HG03066 (cell line): Measurements from ENCODE around the gene LAMA2.
A peak's percentile ranks its signal among the peaks of the same experiment; 100 is the strongest.

ENCODE experiments used
- ATAC-seq: cut with Tn5 transposase; IDR thresholded peaks from one replicate; pipeline ENCODE4 v1.9.1; 2021; ENCODE audit warnings: low read depth; ENCODE audit not compliant: unreplicated experiment

Gene LAMA2

DNA sequence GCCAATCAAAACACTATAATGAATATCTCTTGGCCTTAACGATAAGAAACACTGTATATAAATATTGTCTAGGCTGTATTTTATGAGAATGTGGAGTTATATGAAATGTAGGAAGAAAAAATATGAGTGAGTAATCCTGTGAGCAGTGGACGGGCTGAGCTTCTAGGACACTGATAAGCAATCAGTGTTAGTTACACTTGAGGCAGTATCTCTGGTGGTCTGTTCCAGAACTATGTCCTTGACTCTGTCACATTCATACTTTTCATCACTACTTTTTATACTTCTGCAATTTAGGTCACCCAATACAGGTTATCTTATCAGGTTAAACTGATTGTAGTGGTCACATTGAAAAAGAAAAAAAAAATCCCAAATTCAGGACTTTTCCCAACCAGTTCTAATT is 360.4 kb downstream of the LAMA2 start:
- ATAC-seq: no peak

GRCh38 chr6:129248946-129249345 is 366.0 kb downstream of the LAMA2 start:
- ATAC-seq: no peak

DNA sequence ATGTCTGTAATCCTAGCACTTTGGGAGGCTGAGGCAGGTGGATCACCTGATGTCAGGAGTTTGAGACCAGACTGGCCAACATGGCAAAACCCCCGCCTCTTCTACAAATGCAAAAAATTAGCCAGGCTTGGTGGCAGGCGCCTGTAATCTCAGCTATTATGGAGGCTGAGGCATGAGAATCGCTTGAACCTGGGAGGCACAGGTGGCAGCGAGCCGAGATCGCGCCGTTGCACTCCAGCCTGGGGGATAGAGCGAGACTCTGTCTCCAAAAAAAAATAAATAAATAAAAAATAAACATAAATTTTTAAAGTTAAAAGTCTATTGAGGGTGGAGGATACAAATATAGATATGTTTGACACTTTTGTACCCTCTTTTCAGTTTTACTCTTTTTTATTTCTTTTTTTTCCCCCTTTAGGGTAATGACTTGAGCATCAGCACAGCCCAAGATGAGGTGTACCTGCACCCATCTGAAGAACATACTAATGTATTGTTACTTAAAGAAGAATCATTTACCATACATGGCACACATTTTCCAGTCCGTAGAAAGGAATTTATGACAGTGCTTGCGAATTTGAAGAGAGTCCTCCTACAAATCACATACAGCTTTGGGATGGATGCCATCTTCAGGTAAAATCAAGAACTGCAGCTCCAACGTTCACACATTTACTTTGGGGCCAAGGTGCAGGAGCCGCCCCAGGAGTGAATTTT is 368.9 kb downstream of the LAMA2 start:
- peak; percentile 87 for ATAC-seq

GRCh38 chr6:129252377-129253071 is 369.6 kb downstream of the LAMA2 start:
- no peak for ATAC-seq

- ATAC-seq: no peak
Observed at GRCh38 chr6:129253242-129253641, 370.3 kb downstream of the LAMA2 start.

DNA sequence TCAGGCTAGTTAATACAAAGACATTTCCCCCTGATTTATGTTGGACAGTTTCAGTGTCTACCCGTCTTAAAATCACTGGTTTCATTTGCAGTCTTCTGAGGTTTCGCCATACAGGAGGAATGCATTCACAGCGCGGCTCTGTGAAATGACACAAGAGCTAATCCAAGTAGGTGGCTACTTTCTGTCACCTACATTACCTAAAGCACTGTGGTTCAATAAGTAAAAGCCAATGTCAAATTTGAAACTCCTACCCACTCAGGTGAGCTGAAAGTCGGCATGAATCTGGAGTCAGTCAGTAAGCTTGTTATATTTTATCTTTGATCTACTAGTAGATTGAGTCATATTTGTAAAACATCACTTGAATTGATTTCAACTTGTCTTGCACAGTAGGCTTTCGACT is 370.8 kb downstream of the LAMA2 start:
- no peak for ATAC-seq

DNA sequence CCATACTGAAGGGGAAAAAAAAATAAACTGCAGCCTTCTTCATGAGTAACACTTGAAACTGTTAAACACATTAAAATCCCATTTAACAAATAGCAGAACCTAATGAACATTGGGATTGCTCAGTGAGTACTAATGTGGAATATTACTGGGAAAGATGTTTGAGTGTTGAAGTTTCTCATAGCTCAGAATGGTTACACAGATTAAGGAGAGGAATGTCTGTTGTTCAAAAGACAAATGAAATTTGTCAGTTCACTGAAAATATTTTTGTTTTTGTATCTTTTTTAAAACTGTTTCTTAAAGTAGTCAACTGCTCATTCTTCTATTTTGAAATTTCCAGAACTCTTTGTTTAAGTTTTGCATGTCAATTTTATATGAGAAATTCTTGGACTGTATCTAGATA is 374.3 kb downstream of the LAMA2 start:
- no peak for ATAC-seq

DNA sequence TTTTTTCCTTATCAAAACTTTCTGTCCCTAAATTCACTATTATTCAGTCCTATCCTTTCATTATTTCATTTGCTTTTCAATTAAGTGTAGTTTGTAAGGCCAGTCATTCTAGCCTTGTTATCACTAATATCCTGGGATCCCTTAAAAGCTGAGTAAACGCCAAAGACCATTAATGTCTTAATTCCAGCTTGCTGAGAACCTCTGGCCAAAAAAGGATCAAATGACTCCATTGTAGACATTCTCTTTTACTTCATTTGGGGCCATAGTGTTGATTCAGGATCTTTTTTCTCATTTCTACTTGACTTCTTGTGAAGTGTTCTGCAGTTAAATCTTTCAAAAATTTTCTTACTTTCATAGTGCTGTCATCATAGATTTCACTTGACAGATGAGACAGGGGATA is 379.7 kb downstream of the LAMA2 start:
- no peak for ATAC-seq

GRCh38 chr6:129263176-129263575 is 380.2 kb downstream of the LAMA2 start:
- no peak for ATAC-seq

- no peak for ATAC-seq
Observed at GRCh38 chr6:129264480-129265045, 381.6 kb downstream of the LAMA2 start.

- ATAC-seq: no peak
Observed at GRCh38 chr6:129267028-129267427, 384.1 kb downstream of the LAMA2 start.

- ATAC-seq: no peak
Observed at GRCh38 chr6:129269076-129269475, 386.1 kb downstream of the LAMA2 start.

- ATAC-seq: no peak
Observed at GRCh38 chr6:129269891-129270290, 387.0 kb downstream of the LAMA2 start.

DNA sequence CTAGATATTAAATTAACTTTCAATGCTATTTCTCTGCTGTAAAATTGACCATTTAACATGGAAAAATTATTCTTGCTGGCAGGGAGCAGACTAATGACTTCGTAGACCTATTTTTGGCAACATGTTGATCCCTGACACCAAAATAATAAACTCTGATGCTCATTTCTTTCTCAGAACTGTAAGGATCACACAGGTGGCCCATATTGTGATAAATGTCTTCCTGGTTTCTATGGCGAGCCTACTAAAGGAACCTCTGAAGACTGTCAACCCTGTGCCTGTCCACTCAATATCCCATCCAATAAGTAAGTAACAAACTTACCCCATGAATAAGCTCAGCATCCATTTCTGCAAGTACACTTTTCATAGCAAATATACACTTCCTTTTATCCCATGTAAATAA is 387.5 kb downstream of the LAMA2 start:
- ATAC-seq: no peak

DNA sequence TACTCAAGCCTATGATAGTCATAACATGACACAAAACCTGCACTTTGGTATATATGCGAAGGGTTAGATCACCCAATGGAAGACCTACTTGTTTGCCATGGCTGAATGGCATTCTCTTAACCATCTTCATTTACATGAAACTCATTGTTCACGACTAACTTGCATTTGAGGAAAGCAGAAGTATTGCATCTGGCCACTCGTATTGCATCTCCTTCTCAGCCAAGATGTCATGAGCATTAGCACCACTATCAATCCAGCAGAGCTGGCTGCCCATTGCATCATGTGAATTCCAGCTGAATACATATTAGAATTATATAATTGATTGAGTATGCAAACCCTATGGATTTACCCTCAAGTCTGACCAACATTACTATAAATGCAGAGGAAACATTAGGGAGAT is 390.2 kb downstream of the LAMA2 start:
- ATAC-seq: no peak

- ATAC-seq: no peak
Observed at GRCh38 chr6:129276461-129276860, 393.5 kb downstream of the LAMA2 start.

- ATAC-seq: no peak
Observed at GRCh38 chr6:129276986-129277385, 394.0 kb downstream of the LAMA2 start.

DNA sequence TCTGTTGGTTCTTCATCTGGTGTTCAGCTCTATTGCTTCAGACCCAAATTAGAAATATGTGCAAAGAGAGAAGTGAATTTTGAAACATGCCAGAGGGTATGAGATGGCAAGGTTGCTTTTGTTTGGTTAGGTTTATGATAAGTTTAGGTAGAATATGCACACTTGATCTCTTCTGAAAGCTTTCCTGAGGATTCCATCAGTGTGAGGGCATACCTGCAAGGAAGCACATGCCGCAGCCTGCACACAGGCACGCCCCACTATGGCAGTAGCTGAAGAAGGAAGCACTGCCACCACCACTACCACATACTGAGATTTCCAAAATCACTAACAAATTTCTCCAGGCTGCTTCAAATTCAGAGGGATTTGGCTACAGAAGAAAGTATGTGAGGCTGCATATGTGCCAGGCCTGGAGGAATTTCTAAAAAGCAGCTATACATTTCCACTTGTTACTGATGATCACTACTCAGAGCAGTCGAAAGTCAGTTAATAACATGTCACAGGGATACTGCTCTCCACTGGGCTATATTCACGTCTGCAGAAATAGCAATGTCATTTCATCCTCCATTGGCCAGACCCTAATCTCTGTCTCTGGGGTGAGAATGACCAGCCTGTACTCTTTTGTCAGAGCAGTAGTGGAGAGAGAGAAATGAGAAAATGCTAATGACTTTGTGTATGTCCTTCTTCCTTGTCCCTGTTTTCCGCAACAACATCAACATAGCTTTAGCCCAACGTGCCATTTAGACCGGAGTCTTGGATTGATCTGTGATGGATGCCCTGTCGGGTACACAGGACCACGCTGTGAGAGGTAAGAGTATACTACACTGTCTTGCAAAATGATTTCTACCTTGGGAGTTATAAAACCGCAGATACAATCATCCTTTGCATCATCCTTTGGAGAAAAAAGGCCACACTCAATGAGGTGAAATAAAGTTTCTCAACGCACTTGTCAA is 396.7 kb downstream of the LAMA2 start:
- ATAC-seq: no peak

- no peak for ATAC-seq
Observed at GRCh38 chr6:129280293-129280644, 397.3 kb downstream of the LAMA2 start.

DNA sequence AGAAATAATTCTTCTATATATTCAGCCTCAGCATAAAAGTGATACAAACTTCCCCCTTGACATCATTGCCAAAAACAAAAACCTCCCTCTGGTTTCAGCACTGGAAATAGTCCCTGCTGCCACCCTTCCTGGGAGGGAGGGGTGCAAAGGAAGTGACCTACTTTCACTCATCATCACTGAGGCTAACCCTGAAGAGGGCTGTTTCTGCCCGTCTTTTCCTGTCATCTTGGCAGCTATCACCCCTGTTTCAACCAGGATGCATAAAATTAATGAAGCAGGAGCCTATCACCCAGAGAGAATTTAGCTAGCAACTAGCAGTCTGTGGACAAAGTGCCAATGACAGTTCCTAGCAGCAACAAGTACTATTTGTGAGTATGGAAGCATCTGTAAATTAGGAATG is 397.8 kb downstream of the LAMA2 start:
- no peak for ATAC-seq

DNA sequence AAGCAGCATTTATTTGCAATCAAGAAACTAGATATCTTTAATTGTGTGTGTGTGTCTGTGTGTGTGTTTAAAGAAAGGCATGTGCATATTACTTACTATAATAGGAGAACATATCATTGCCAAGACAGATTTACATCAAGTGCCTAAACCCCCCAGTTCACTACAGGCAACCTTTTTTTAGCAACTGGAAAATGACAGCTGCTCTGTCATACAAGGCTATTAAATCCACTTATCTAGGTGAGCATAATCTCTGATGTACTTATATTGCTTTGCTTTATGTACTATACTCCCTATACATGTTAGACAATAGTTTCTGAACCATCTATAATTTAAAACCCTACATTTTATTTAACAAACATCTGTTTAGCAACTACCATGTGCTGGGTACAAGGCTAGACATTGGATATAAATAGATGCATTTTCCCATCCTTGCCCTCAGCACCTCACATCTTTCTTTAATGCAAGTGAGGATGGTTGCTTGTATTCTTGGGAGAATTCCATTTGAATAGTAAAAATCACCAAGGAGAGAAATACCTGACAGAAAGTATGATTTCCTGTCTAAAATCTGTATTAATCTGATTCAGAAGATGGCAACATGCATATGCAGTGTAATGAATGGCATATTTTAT is 398.3 kb downstream of the LAMA2 start:
- no peak for ATAC-seq
